Regular cardiac myocyte (primary cell): Measurements from ENCODE around the gene IL20RB. TPM values are rescaled to one million over a fixed set of nuclear protein-coding genes. Genes with fewer than 3 reads are reported as not detected.

Experiments
- total RNA-seq: library from RNA; depleted of rRNA; stranded (reverse); fragments of >200 nt; gene quantifications from 2 replicates; pipeline ENCODE4 v1.2.3, GENCODE V29; 2014

The IL20RB gene
- 0.38 and 1.1 TPM in 2 replicates for total RNA-seq

GRCh38 chr3:136957751-136958288 is at the start of gene IL20RB:
IL20RB (plus strand) TSS chr3:136957983; CDS start chr3:136958114, 131 bp downstream.

Other genes starting within 250 kb of the IL20RB start
- gene STAG1, start 205.6 kb upstream of the IL20RB start, total RNA-seq, result 34.4 and 38.3 TPM in 2 replicates
- 9.2 and 11.3 TPM in 2 replicates for gene SLC35G2, start 138.9 kb upstream of the IL20RB start, total RNA-seq
- gene NCK1, start 95.8 kb upstream of the IL20RB start, total RNA-seq, result 50.6 and 57.2 TPM in 2 replicates